ENCODE results near the gene LRRC4.

The LRRC4 gene

DNA sequence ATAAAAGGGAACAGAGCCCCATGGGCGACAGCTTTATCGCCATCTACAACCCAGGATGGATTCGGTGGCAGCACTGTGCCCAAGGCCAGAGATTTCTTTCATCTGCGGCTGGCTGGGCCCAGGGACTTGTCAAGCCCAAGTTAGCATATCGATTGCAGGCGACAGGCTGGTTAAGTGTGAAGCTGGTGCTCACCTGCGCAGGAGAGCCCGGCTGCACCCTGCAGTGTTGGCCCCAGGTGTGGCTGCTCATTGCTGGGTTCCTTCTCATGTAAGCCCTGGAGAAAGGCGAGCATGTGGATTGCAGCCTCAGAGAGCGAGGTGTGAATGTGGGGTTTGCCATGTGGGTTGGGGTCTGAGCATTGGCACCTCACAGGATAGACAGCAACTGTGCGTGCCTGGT is 40.6 kb upstream of the LRRC4 start:
- H3K4me3 ChIP-seq, result no peak overlapping the region
- no peaks in the 10 kb centered on the region for H3K4me1 ChIP-seq
- no peaks in the 10 kb centered on the region for H3K9me3 ChIP-seq
- no peaks in the 10 kb centered on the region for H3K27me3 ChIP-seq
- intact Hi-C loops (cut with DNase I; ENCODE audit: low total_unique reads), result no loop called here
- TF ChIP-seq CTCF (IDR thresholded peaks at IDR 0.05), result no peak
- no peak for DNase-seq
- H3K36me3 ChIP-seq, result peaks cover 13 to 48% (median 13%) of the 10 kb centered on the region in 3 donors
- no peak overlapping the region for H3K27ac ChIP-seq

DNA sequence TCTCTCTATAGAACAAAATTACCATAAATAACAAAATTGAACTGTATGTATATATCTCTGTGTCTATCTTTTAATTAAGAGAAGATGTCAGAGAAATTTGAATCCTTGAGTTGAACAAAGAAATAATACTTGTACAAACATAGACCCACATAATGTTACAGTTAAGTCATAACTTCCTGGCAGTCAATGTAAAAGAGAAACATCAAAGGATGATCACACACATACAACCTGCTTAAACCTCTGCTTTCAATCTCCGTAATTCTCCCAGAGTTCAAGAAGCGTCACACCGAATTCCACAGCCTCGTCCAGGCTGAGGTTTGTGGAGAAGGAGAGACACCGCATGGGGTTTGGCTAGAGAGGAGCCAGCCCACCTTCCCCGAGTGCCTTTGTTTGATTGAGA is 40.1 kb upstream of the LRRC4 start:
- Histone ChIP-seq H3K4me1 (no peaks in the 10 kb centered on the region), H3K9me3 (no peaks in the 10 kb centered on the region), H3K27me3 (no peaks in the 10 kb centered on the region), H3K36me3 (peaks cover 13 to 46% (median 13%) of the 10 kb centered on the region in 3 donors), H3K27ac (no peak overlapping the region), H3K4me3 (no peak overlapping the region)
- intact Hi-C loops (cut with DNase I; ENCODE audit: low total_unique reads), result no loop called here
- no peak for TF ChIP-seq CTCF (IDR thresholded peaks at IDR 0.05)
- DNase-seq, result no peak

DNA sequence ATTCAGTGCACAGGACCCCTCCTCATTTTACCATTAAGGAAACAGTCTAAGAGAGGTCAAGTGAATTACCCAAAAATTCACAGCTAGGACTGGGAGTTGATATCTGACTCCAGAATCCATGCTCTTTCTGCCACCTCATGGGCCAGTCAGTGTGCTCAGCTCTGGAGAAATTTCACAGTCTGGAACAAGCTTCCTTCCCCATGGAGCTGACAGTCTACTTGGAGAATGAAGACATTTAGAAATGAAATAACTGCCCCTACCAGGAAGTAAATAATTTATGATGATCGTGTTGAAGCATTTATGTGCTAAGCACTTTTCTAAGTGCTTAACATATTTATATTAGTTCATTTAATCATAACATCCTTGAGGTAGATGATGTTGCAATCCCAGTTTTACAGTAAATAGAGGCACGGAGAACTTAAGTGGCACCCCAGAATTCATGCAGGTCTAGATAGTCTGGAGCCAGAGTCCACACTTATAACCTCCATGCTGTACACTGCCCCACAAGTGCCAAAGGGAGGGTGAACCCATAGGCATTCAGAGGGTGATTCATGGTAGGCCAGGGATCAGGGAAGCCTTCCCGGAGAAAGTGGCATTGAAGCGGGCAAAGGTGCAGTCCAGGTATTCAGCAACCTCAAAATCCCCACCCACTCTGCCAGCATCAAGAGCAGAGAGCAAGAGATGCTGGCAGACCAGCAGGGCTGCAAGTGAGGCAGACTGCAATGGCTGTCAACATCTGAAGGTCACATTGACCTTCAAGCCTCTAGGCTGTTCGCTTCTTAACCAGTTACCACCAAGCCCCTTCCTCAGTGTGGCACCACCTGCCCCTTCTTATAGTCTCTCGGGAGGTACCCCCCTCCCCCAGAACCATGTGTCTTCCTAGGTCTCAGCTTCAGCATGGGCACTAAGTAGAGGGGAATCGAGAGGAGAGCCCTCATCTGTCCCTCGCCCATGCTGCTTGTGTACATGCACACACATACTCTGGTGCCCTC is 38.4 kb upstream of the LRRC4 start:
- no peak for DNase-seq
- intact Hi-C loops (cut with DNase I; ENCODE audit: low total_unique reads), result no loop called here
- Histone ChIP-seq H3K27ac (no peak overlapping the region), H3K36me3 (peaks cover 5 to 29% (median 10%) of the 10 kb centered on the region in 3 donors), H3K4me3 (no peak overlapping the region), H3K27me3 (no peaks in the 10 kb centered on the region), H3K9me3 (no peaks in the 10 kb centered on the region), H3K4me1 (no peaks in the 10 kb centered on the region)
- TF ChIP-seq CTCF (IDR thresholded peaks at IDR 0.05), result no peak

- peaks cover 0 to 20% (median under 1%) of the 10 kb centered on the region in 3 donors for H3K36me3 ChIP-seq
- H3K27ac ChIP-seq, result no peak overlapping the region
- H3K9me3 ChIP-seq, result no peaks in the 10 kb centered on the region
- H3K27me3 ChIP-seq, result no peaks in the 10 kb centered on the region
- TF ChIP-seq CTCF (IDR thresholded peaks at IDR 0.05), result no peak
- no peaks in the 10 kb centered on the region for H3K4me1 ChIP-seq
- H3K4me3 ChIP-seq, result no peak overlapping the region
- no peak for DNase-seq
- intact Hi-C loops (cut with DNase I; ENCODE audit: low total_unique reads), result no loop called here
These were observed 37.5 kb upstream of the LRRC4 start for GRCh38 chr7:128068785-128069184.

GRCh38 chr7:128067983-128068382 is 36.7 kb upstream of the LRRC4 start:
- Histone ChIP-seq H3K27ac (no peak overlapping the region), H3K27me3 (no peaks in the 10 kb centered on the region), H3K9me3 (no peaks in the 10 kb centered on the region), H3K4me3 (no peak overlapping the region), H3K36me3 (peaks cover 0 to 12% (median 0%) of the 10 kb centered on the region in 3 donors), H3K4me1 (no peaks in the 10 kb centered on the region)
- TF ChIP-seq CTCF (IDR thresholded peaks at IDR 0.05), result no peak
- intact Hi-C loops (cut with DNase I; ENCODE audit: low total_unique reads), result no loop called here
- no peak for DNase-seq
